Activated CD4-positive, CD25-positive, alpha-beta regulatory T cell treated with anti-CD3 and anti-CD28 coated beads, Interleukin-2, amount 50 U/mL, for 24 hours (primary cell): ENCODE measurements around the gene RCAN3.

Experiments used
- ATAC-seq, 2 donors: fragments of 150-1000 bp; cut with Tn5 transposase; one replicate each; pipeline ENCODE4 v1.10.0; 2021; ENCODE audit warnings: mild to moderate bottlenecking in 1 of 2, moderate library complexity in 1 of 2

The RCAN3 gene

GRCh38 chr1:24553931-24554330 lies 51.3 kb downstream of the RCAN3 start:
- no peak for ATAC-seq

- ATAC-seq, result no peak
Measured at GRCh38 chr1:24554714-24555113, 52.1 kb downstream of the RCAN3 start.

GRCh38 chr1:24555591-24556413 lies 53.2 kb downstream of the RCAN3 start, which contains the start of gene NCMAP:
Gene NCMAP, plus strand, starts transcription at chr1:24556087. Its CDS starts 39,344 bp downstream, at chr1:24595431.
- peak; percentile 51 to 61 for ATAC-seq

GRCh38 chr1:24556414-24556795 lies 53.8 kb downstream of the RCAN3 start:
- no peak for ATAC-seq

- no peak for ATAC-seq
Measured at GRCh38 chr1:24557220-24557619, 54.6 kb downstream of the RCAN3 start.

GRCh38 chr1:24557711-24558131 lies 55.1 kb downstream of the RCAN3 start:
- no peak for ATAC-seq

GRCh38 chr1:24558455-24558854 lies 55.8 kb downstream of the RCAN3 start:
- no peak for ATAC-seq

GRCh38 chr1:24558902-24559791 lies 56.5 kb downstream of the RCAN3 start:
- no peak for ATAC-seq

- no peak for ATAC-seq
Measured at GRCh38 chr1:24560361-24560760, 57.7 kb downstream of the RCAN3 start.

GRCh38 chr1:24562625-24563024 lies 60.0 kb downstream of the RCAN3 start:
- ATAC-seq, result no peak

GRCh38 chr1:24564695-24565094 lies 62.1 kb downstream of the RCAN3 start:
- ATAC-seq, result no peak

- no peak for ATAC-seq
Measured at GRCh38 chr1:24566236-24566867, 63.7 kb downstream of the RCAN3 start.

GRCh38 chr1:24567792-24568388 lies 65.3 kb downstream of the RCAN3 start:
- ATAC-seq, result peak in 1 of 2 donors; percentile 20

- ATAC-seq, result no peak
Measured at GRCh38 chr1:24568475-24568874, 65.8 kb downstream of the RCAN3 start.

GRCh38 chr1:24570265-24571125 lies 67.9 kb downstream of the RCAN3 start:
- no peak for ATAC-seq

GRCh38 chr1:24572301-24572700 lies 69.7 kb downstream of the RCAN3 start:
- ATAC-seq, result no peak

- no peak for ATAC-seq
Measured at GRCh38 chr1:24575905-24576587, 73.4 kb downstream of the RCAN3 start.

GRCh38 chr1:24578846-24579245 lies 76.2 kb downstream of the RCAN3 start:
- no peak for ATAC-seq

GRCh38 chr1:24580756-24581155 lies 78.1 kb downstream of the RCAN3 start:
- ATAC-seq, result no peak

GRCh38 chr1:24584171-24584647 lies 81.6 kb downstream of the RCAN3 start:
- ATAC-seq, result no peak

GRCh38 chr1:24586119-24586518 lies 83.5 kb downstream of the RCAN3 start:
- ATAC-seq, result no peak
